CD1c-positive myeloid dendritic cell (primary cell): Measurements from ENCODE around the gene GALNT9.

Source experiments
- DNase-seq: peaks from one replicate; pipeline ENCODE4 v3.0.0-alpha.2; 2016; ENCODE audit errors: extremely low spot score

The GALNT9 gene

DNA sequence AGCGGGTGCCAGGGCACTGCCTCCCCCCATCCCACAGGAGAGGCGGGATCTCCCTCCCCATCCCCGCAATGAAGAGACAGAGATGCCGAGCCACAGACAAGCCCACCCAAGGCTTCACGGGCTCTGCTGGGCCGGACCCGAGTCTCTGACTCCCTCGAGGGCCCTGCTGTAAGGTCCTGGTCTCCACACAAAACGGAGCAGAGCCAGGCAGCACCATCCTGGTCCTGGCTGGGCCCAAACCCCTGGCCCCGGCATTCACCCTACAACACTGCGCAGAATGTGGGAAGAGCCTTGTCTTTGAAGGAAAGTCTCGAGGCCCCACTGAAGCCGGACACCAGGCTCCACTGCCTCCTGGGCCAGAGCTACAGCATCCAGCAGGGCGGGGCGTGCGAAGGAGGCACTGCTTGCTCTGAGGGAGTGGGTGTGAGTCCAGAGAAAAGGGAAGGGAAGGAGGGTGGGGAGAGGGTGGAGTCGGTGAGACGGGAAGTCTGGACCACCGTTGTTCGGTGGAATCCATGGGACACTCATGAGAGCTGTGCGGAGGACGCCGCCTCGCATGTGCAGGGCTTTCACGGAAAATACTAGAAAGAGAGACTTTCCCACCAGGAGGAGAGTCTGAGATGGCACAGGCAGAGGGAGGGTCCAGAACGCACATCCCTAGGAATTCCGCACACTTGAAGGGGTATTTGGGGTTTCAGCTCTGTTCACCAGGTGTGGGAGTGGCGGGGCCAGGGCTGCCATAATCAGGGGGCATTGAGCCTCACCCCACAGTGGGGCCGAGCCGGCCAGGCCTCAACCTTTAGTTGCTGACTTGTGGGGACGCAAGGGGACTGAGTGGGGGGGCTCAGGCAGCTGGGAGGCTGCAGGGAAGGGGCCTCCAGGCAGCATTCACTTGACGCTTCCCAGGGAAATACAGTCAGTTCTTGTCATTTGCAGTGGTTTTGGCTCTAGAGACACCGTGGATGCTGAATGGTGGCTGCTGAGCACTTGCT lies 36.8 kb downstream of the GALNT9 start:
- DNase-seq = no peak

DNA sequence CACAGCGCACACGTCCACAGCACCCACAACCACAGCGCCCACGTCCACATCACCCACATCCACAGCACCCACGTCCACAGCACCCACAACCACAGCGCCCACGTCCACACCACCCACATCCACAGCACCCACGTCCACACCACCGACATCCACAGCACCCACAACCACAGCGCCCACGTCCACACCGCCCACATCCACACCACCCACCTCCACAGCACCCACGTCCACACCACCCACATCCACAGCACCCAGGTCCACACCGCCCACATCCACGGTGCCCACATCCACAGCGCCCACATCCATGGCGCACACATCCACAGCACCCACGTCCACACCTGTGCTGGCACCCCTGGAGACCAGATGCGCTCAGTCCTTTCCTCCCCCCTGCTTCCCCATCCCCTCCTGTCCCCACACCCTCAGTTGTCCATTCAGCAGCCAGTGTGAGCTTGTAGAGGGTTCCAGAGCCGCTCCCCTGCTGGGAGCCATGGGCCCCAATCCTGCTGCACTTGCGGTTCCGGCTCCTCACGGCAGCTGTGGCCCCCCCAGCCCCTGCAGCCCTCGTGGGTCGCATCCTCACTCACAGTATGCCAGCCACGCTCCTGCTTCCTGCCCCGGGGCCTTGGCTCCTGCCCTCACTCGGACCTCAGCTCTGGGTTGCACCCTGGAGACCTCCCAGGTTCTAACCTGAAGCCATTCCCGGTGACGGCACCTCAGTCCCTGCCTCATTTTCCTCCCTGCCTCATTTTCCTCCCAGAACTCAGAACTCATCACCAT lies 37.8 kb downstream of the GALNT9 start:
- DNase-seq = no peak

DNA sequence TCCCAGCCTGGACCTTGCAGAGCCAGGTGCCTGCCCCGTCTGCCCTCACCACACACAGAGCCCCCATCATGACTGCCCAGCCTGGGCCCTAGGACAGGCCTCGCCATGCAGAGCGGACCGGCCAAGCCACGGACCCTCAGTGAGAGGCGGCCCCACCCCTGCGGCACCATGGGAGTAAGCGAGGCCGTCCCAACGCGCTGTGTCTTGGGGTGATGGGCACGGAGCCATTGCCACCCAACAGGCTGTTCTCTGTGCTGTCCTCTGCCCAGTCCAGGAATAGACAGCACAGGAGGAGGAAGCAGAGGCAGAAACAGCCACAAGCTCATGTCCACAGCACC lies 39.2 kb downstream of the GALNT9 start:
- DNase-seq = no peak

DNA sequence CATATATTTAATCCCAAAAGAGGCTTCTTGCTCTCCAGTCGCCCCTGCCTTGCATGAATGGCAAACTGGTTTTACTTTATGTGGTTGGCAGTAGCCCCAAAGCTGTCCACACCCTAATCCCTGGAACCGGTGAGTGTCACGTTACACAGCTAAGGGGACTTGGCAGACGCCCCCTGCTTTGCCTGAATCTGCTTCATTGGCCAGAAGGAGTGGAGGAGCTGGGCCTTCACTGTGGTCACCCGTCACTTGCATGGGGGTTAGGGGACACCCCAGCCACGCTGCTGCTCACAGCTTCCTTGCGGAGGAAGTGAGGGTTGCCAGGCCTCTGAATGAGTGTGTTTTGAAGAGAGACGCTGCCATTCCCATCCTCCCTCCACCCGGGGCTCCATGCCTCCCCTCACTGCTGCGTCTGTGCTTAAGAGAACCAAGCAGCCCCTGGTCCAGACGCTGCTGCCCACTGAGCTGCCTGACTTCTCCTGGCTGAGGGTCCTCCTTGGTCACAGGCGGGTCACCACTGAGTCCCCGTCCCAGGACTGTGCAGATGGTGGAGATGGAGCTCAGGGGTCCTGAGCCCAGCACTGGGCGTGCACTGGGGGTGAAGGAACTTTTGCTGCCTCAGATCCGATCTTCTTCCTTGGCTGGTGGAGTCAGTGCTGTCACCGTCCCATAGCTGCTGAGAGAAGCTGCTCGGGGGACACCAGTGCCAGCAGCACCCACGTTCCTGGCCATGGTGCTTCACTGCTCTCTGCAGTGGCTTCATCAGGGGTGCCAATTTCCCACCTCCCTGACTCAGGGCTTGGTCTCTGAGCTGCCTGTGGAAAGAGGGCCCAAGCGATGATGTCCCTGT lies 39.8 kb downstream of the GALNT9 start:
- DNase-seq = no peak

DNA sequence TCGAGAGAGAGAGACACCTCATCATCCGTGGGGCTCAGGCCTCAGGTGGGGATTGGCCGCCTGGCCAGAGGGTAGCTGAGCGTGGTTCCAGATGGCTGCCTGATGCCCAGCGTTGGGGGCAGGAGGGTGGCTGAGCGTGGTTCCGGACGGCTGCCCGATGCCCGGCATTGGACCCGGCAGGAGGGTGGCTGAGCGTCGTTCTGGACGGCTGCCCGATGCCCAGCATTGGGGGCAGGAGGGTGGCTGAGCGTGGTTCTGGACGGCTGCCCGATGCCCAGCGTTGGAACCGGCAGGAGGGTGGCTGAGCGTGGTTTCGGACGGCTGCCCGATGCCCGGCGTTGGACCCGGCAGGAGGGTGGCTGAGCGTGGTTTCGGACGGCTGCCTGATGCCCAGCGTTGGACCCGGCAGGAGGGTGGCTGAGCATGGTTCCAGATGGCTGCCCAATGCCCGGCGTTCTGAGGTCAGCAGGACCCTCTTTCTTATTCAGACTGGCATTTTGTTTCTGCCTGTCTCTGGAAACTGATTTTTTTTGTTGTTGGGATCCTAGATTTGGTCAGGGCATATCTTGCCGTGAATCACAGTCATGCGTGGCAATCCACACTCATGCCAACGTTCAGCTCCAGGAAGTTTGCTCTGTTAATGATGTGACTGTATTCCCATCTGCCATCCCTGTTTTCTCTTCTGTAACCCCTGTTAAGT lies 40.7 kb downstream of the GALNT9 start:
- no peak for DNase-seq

DNA sequence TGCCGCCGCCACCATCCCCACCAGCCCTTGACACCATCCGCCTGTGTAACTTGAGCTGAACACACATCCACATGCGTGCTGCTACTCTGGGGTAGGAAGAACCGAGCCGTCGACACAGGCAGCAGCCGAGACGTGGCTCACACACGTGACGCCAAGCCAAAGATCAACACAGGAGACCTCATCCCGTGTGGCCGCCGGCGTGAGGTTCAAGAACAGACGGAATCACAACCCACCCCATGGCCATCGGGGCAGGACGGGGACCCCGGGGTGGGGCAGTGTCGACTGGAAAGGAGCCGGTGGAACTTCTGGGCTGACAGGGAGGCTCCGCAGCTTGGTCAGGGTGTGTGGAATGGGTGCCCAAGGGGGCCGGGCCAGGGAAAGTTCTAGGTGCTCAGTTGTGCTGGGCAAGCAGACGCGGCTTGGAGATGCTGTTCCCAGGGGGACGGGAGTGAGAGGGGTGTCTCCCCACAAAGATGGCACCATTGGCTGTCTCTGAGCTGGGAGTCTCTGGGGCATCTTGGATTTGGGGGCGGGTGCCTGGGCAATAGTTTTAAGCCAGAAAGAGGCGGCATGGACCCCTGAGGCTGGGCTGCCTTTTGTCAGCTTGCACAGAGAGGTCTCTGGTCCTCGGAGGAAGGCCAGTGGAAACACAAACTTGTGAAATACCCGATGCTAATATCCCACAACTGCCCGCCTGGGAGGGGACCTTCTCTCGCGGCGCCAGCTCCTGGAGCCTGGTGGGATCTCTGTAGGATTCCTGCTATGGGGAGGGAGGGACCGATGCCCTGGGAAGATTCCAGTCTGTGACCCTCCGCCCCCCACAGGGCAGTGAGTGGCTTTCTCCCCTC lies 41.8 kb downstream of the GALNT9 start:
- no peak for DNase-seq

DNA sequence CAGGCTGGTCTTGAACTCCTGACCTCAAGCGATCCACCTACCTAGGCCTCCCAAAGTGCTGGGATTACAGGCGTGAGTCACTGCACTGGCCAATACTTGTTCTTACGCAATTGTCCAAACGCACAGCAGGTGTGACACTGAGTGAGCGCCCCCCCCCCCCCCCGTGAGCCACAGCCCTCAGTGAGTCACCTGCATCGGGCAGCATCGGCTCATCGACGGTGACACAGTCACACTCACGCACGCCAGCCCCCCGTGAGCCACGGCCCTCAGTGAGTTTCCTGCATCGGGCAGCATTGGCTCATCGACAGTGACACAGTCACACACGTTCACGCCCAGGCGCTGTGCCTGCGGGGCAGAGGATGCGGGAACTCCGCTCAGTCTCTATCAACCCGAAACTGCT lies 42.5 kb downstream of the GALNT9 start:
- no peak for DNase-seq

DNA sequence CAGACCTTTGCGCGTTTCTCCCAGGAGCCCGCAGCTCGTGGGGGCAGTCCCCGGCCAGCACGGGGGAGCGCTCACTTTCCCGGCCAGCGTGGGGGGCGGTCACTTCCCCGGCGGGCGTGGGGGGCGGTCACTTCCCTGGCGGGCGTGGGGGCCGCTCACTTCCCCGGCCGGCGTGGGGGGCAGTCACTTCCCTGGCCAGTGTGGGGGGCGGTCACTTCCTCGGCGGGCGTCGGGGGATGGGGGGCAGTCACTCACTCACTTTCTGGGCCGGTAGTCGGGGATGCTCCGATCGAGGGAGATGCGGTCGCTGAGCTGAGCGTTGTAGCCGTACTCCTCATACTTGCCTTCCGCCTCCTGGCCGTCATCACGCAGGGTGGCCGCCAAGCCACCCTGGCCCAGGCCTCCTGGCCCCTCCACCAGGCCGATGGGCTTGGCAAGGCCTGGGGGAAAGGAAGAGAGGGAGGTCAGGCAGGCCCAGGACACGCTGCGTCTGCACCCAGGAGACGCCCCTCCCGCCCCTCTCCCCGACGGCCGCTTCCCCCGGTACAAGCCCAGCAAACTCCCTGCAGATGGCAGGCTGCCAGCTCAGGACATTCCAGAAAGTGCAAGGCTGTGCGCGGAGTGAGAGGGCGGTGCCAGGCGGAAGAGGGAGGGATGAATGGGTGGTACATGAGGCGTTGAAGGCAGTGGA lies 43.3 kb downstream of the GALNT9 start:
- DNase-seq = no peak

DNA sequence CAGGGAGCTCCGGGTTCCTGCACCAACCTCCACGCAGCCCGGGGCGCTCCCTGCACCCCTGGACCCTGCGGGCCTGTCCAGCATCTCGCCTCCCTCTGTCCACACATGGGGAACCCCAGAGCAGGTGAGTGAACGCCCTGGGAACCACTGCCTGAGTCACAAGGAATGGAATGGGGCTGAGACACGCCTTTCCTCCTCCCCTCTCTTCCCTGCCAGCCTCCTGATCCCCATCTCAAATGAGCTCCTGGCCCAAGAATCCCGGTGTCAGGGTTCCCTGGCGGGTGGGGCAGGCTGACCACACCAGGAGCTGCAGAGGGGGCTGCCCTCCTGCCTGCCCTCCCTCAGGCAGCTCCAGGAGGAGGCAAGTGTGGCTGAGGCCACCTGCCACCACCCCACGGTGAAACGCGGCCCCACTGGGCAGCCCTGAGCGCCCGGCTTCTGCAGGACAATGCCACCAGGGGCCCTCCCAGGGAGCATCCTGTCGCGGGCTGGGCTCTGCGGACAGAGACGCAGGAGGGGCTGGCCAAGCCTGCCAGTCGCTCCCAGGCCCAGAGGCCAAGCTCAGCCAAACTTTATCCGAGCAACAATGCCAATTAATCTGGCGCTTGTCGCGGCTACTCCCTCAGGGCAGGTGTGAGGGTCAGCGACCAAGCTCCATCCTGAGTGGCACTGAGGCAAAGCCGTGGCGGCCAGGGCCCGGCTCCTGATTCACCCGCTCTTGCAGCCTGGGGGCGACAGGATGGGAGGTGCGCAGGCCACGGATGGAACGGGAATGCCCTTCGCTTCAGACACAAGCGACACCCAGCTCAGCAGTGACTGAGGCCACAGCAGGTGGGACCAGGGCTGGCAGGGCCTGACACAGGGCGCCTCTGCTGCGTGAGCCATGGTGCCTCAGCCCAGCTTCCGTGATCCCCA lies 44.3 kb downstream of the GALNT9 start:
- DNase-seq = no peak

DNA sequence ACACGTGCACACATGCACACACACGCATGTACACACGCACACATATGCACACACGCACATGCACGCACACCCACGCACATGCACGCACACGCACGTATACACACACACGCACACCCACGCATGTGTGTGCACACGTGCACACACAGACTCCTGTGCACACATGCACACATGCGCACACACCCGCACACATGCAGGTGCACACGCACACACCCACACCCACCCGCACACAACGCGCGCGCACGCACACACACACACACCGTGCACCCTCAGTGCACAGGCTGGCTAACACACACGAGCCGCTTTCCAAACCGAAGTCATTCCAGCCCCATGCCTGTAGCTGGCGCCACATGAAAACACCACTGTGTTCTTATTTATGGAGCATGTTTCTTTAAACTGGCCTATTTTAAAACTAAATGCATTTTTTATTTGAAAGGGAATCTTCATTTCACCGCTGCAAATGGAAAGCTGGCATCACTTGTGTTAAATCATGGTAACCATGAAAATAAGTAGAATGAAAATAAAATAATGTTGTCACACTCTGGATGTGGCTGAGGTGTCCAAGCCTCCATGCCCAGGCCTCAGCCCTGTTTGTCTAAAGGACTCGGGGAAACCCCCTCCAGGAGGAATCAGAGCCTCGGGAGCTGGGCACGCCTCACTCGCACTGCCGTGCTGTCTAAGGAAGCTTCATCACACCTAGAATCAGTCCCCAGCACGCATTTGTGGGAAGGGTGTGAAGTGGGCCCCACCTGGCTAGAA lies 45.1 kb downstream of the GALNT9 start:
- no peak for DNase-seq

DNA sequence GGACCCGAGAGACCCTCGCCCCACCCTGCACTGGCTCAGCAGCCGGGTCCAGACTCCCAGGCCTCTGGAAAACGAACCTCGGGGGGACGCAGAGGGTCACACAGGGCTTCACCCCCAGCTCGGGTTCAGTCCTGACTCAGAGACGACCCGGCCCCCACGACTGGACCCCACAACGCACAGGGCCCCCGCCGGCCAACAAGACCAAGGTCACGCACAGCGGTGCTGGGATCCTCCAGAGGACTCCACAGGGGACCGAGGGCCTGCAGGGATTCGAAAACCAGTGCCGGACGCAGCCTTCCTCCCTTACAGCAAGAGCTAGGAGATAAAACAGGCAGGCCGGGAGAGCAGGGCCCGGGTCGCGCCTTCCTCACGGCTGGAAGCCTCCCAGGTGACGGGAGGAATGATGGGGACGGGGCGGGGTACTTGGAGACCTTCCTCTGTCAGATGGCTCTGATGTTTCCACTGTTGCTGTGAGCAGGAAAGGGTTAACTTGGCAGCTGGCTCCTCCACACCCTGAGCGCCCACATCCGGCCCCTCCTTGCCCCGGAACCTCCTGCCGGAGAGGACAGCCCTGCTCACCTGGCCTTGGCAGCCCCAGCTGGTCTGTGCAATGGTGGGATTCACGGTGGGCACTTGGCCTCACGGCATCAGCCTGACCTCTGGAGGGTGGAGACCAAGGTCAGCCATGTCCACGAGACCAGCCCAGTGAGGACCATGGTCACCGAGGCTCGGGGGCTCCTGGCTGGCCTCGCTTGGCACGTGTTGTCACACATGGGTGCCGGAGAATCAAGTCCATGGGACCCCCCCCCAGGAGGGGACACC lies 46.2 kb downstream of the GALNT9 start:
- DNase-seq = no peak

DNA sequence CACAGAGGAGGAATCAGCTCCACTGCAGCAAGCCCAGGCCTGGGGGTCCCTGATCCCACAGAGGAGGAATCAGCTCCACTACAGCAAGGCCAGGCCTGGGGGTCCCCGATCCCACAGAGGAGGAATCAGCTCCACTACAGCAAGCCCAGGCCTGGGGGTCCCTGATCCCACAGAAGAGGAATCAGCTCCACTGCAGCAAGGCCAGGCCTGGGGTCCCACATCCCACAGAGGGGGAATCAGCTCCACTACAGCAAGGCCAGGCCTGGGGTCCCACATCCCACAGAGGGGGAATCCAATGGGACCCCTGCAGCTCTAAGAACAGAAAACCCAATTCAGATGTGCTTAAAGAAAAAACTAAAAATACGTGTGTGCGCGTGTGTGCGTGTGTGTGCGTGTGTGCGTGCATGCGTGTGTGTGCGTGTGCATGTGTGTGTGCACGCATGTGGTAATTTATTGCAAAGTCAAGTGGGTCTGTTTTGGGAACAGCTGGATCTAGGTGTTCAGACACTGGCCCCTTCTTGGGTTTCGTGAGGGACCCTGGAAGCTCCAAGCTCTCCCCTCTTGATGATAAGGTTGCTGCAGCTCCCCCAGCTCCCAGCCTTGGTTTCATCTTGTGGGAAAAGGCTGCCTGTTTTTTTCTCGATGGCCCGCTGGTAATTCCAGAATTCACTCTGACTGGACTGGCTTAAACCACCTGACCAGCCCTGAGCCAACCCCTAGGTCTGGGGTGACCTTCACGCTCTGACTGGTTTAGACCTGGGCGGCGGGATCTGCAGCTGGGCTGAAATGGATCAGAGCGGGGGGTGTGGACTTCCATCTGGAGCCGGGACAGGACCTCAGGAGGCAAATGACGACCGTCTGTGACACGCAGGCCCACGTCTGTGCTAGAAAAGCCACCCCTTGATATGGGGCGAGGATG lies 47.1 kb downstream of the GALNT9 start:
- no peak for DNase-seq

DNA sequence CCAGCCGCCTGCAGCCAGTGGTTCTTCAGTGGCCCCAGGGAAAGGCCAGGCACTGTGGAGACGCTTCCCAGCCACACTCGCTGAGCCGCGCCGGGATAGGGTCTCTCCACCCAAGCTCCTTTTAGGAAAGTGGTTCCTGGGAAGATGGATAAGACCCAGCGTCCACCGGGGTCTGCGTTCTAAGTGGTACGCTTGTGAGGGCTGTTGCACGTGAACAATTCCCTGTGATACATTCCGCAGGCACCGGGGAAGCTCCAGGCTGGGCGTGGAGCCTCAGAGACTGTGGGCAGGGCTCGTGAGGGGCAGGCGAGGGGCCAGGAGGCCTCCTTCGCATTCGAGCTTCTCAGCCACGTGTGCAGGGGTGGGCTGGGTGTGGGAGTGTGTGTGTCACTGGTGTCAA lies 48.4 kb downstream of the GALNT9 start:
- no peak for DNase-seq

DNA sequence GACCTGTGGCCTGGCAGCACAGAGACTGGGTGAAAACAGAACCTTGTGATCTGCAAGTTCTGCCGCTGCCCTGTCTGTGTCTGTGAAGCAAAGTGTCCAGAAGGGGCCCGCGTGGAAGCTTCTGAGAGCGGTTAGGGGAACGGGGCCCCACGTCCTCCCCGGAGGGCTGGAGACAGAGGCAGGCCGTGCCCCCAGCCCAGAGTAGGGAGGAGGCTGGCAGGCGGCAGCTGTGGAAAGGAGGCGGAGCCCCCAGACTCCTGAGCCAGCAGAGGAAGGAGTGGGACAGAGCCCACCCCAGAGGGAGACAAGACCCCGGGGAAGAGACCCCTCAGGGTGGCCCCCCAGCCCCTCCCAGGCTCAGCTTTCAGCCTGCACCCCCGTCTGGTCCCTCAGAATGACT lies 49.0 kb downstream of the GALNT9 start:
- DNase-seq = no peak

DNA sequence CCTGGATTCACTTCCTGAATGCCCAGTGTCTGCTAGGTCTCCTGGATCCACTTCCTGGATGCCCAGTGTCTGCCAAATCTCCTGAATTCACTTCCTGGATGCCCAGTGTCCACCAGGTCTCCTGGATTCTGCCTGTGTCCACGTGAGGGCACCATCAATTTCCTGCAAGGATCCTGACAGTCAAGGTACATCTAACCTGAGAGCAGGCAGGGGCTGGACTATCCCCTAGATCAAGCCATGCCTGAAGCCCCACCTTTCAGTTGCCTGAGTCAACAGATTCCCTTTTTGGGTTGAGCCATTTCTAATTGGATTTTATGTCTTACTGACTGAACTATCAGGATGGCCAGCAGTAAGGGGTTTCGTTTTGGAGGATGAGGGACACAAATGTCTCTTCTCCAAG lies 49.5 kb downstream of the GALNT9 start:
- DNase-seq = no peak
